Retina (tissue), 1 donor: ENCODE measurements around the gene SMG1.
"Not testable (repeated sequence)": the region's sequence is repeated elsewhere in the genome, so short reads cannot be mapped to it uniquely, and the experiment has no call there.

Experiments
- DNase-seq: peaks from one replicate; pipeline ENCODE4 v3.0.0-alpha.2; 2016

SMG1 gene

GRCh38 chr16:18925986-18926865 lies at the start of gene SMG1:
Gene SMG1, minus strand, starts transcription at chr16:18926408. Its CDS starts 367 bp downstream, at chr16:18926041.
- peak; percentile 96 for DNase-seq

- no peak for DNase-seq
These were observed 48.9 kb upstream of the SMG1 start for GRCh38 chr16:18975109-18975508.

- no peak for DNase-seq
These were observed 43.6 kb upstream of the SMG1 start for GRCh38 chr16:18969855-18970240.

GRCh38 chr16:18969050-18969854 lies 43.0 kb upstream of the SMG1 start:
- DNase-seq: peak; percentile 90

GRCh38 chr16:18966791-18967190 lies 40.6 kb upstream of the SMG1 start:
- DNase-seq: no peak

- no peak for DNase-seq
These were observed 39.3 kb upstream of the SMG1 start for GRCh38 chr16:18965555-18965954.

- DNase-seq: no peak
These were observed 32.9 kb upstream of the SMG1 start for GRCh38 chr16:18959031-18959505.

GRCh38 chr16:18958621-18959029 lies 32.4 kb upstream of the SMG1 start:
- DNase-seq: peak; percentile 32

- DNase-seq: not testable (repeated sequence)
These were observed 30.5 kb upstream of the SMG1 start for GRCh38 chr16:18956658-18957241.

- DNase-seq: not testable (repeated sequence)
These were observed 29.8 kb upstream of the SMG1 start for GRCh38 chr16:18955874-18956580.

- DNase-seq: no peak
These were observed 27.3 kb upstream of the SMG1 start for GRCh38 chr16:18953547-18953946.

- DNase-seq: no peak
These were observed 24.4 kb upstream of the SMG1 start for GRCh38 chr16:18950469-18951185.

- DNase-seq: no peak
These were observed 22.3 kb upstream of the SMG1 start for GRCh38 chr16:18948372-18949020.

GRCh38 chr16:18945233-18945632 lies 19.0 kb upstream of the SMG1 start:
- no peak for DNase-seq

- no peak for DNase-seq
These were observed 17.2 kb upstream of the SMG1 start for GRCh38 chr16:18943414-18943813.

- no peak for DNase-seq
These were observed 15.9 kb upstream of the SMG1 start for GRCh38 chr16:18942061-18942460.

GRCh38 chr16:18941471-18941870 lies 15.3 kb upstream of the SMG1 start:
- DNase-seq: no peak

GRCh38 chr16:18938986-18939385 lies 12.8 kb upstream of the SMG1 start:
- no peak for DNase-seq

- no peak for DNase-seq
These were observed 11.2 kb upstream of the SMG1 start for GRCh38 chr16:18937390-18937789.

GRCh38 chr16:18936727-18937340 lies 10.6 kb upstream of the SMG1 start:
- no peak for DNase-seq

GRCh38 chr16:18933501-18933900 lies 7.3 kb upstream of the SMG1 start:
- no peak for DNase-seq
